ENCODE measurements around the gene NGB. TPM values are rescaled to one million over a fixed set of nuclear protein-coding genes. Genes with fewer than 3 reads are reported as not detected.

NGB gene
- total RNA-seq, 1 experiment from 2014 or later: not detected

- DNase-seq (ENCODE audit: extremely low read depth, low read depth): no peak
Measured at GRCh38 chr14:77238996-77239395, 32.0 kb downstream of the NGB start.

GRCh38 chr14:77238356-77238755 is 32.6 kb downstream of the NGB start:
- no peak for DNase-seq (ENCODE audit: extremely low read depth, low read depth)

GRCh38 chr14:77236814-77237213 is 34.2 kb downstream of the NGB start:
- no peak for DNase-seq (ENCODE audit: extremely low read depth, low read depth)

GRCh38 chr14:77231721-77232120 is 39.3 kb downstream of the NGB start:
- DNase-seq (ENCODE audit: extremely low read depth, low read depth): no peak

- no peak for DNase-seq (ENCODE audit: extremely low read depth, low read depth)
Measured at GRCh38 chr14:77230914-77231313, 40.1 kb downstream of the NGB start.

GRCh38 chr14:77228056-77228455 is 43.0 kb downstream of the NGB start:
- DNase-seq (ENCODE audit: extremely low read depth, low read depth): no peak

- no peak for DNase-seq (ENCODE audit: extremely low read depth, low read depth)
Measured at GRCh38 chr14:77225892-77226557, 45.0 kb downstream of the NGB start.

- no peak for DNase-seq (ENCODE audit: extremely low read depth, low read depth)
Measured at GRCh38 chr14:77225254-77225653, 45.8 kb downstream of the NGB start.

- DNase-seq (ENCODE audit: extremely low read depth, low read depth): no peak
Measured at GRCh38 chr14:77224212-77224611, 46.8 kb downstream of the NGB start.

- DNase-seq (ENCODE audit: extremely low read depth, low read depth): no peak
Measured at GRCh38 chr14:77222546-77223225, 48.3 kb downstream of the NGB start.

GRCh38 chr14:77221241-77221871 is 49.6 kb downstream of the NGB start:
- no peak for DNase-seq (ENCODE audit: extremely low read depth, low read depth)

GRCh38 chr14:77220246-77221017 is 50.6 kb downstream of the NGB start:
- no peak for DNase-seq (ENCODE audit: extremely low read depth, low read depth)

GRCh38 chr14:77219591-77219990 is 51.4 kb downstream of the NGB start:
- DNase-seq (ENCODE audit: extremely low read depth, low read depth): no peak

GRCh38 chr14:77217551-77217950 is 53.5 kb downstream of the NGB start:
- DNase-seq (ENCODE audit: extremely low read depth, low read depth): no peak

Small RNAs within 50 kb of the gene (small RNA-seq; reads per million reads assigned to genes)
- gene MIR1260A: 0 reads per million in 2 experiments

Other genes starting within 250 kb of the NGB start
- gene IRF2BPL, start 242.5 kb downstream of the NGB start, total RNA-seq (2014; rRNA removed; shearing (Covaris generic)): 31.5 and 36.7 TPM in 2 replicates
- gene CIPC, start 172.9 kb downstream of the NGB start, total RNA-seq (2014; rRNA removed; shearing (Covaris generic)): 16.6 and 17.9 TPM in 2 replicates
- gene ZDHHC22, start 129.4 kb downstream of the NGB start, total RNA-seq (2014; rRNA removed; shearing (Covaris generic)): not detected in 2 replicates
- gene TMEM63C, start 89.4 kb downstream of the NGB start, total RNA-seq (2014; rRNA removed; shearing (Covaris generic)): not detected in 2 replicates
- gene POMT2, start 49.7 kb upstream of the NGB start, total RNA-seq (2014; rRNA removed; shearing (Covaris generic)): 17.5 and 19.8 TPM in 2 replicates
- gene GSTZ1, start 49.8 kb upstream of the NGB start, total RNA-seq (2014; rRNA removed; shearing (Covaris generic)): 22.6 and 26.8 TPM in 2 replicates
- gene TMED8, start 105.9 kb upstream of the NGB start, total RNA-seq (2014; rRNA removed; shearing (Covaris generic)): 27.8 TPM in 2 replicates
- 0.75 and 2.0 TPM in 2 replicates for gene SAMD15, start 106.2 kb upstream of the NGB start, total RNA-seq (2014; rRNA removed; shearing (Covaris generic))
- gene NOXRED1, start 152.3 kb upstream of the NGB start, total RNA-seq (2014; rRNA removed; shearing (Covaris generic)): 0.20 and 0.32 TPM in 2 replicates
- gene VIPAS39, start 186.4 kb upstream of the NGB start, total RNA-seq (2014; rRNA removed; shearing (Covaris generic)): 17.9 and 21.1 TPM in 2 replicates
- gene AHSA1, start 186.9 kb upstream of the NGB start, total RNA-seq (2014; rRNA removed; shearing (Covaris generic)): 119 and 120 TPM in 2 replicates
- gene ISM2, start 227.6 kb upstream of the NGB start, total RNA-seq (2014; rRNA removed; shearing (Covaris generic)): 0.17 and 0.29 TPM in 2 replicates